ENCODE results near the gene RWDD4.

The RWDD4 gene

GRCh38 chr4:183626168-183626567 is 32.8 kb downstream of the RWDD4 start:
- Mint-ChIP-seq H3K4me1 (no peaks in the 10 kb centered on the region), H3K36me3 (no peaks in the 10 kb centered on the region), H3K9me3 (no peaks in the 10 kb centered on the region), H3K4me3 (no peak overlapping the region), H3K27ac (no peak overlapping the region)
- no peak for ATAC-seq
- no peak for DNase-seq (ENCODE audit: low spot score in 2 of 2)

GRCh38 chr4:183624548-183624947 is 34.4 kb downstream of the RWDD4 start:
- DNase-seq (ENCODE audit: low spot score in 2 of 2) (no peak), ATAC-seq (peak; percentile 56)
- Mint-ChIP-seq H3K4me1 (no peaks in the 10 kb centered on the region), H3K4me3 (no peak overlapping the region), H3K36me3 (no peaks in the 10 kb centered on the region), H3K9me3 (no peaks in the 10 kb centered on the region), H3K27ac (no peak overlapping the region)

DNA sequence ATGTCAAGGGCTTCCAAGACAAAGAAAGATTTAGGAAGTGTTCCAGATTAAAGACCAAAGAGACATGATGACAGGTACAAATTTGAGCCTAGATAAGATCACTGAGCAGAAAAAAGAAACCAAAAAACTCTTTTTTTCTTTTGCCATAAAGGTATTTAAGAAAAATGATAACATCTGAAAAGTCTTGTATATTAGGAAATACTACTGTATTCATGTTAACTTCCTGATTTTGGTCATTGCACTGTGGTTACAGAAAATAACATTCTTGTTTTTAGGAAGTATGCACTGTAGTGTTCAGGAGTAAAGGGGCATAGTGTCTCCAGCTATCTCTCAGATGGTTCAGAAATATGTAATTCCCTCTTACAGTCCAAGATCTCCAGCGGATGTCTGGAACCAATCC is 37.1 kb downstream of the RWDD4 start:
- no peak for DNase-seq (ENCODE audit: low spot score in 2 of 2)
- no peak for ATAC-seq
- Mint-ChIP-seq H3K4me1 (no peaks in the 10 kb centered on the region), H3K9me3 (no peaks in the 10 kb centered on the region), H3K27ac (no peak overlapping the region), H3K4me3 (no peak overlapping the region), H3K36me3 (no peaks in the 10 kb centered on the region)

- Mint-ChIP-seq H3K27ac (no peak overlapping the region), H3K9me3 (no peaks in the 10 kb centered on the region), H3K36me3 (no peaks in the 10 kb centered on the region), H3K4me1 (no peaks in the 10 kb centered on the region), H3K4me3 (no peak overlapping the region)
- no peak for DNase-seq (ENCODE audit: low spot score in 2 of 2)
- ATAC-seq, result no peak
These were observed 38.6 kb downstream of the RWDD4 start for GRCh38 chr4:183620421-183620820.

- no peak overlapping the region for H3K27ac Mint-ChIP-seq
- ATAC-seq, result no peak
These were observed 40.3 kb downstream of the RWDD4 start for GRCh38 chr4:183618681-183619080.

GRCh38 chr4:183617075-183617474 is 41.9 kb downstream of the RWDD4 start:
- ATAC-seq, result no peak
- Mint-ChIP-seq H3K36me3 (no peaks in the 10 kb centered on the region), H3K9me3 (no peaks in the 10 kb centered on the region), H3K4me1 (no peaks in the 10 kb centered on the region), H3K27ac (no peak overlapping the region), H3K4me3 (no peak overlapping the region)
- no peak for DNase-seq (ENCODE audit: low spot score in 2 of 2)

More at GRCh38 chr4:183618681-183619080, 40.3 kb downstream of the RWDD4 start:
- H3K4me3 Mint-ChIP-seq, result no peak overlapping the region
- H3K4me1 Mint-ChIP-seq, result no peaks in the 10 kb centered on the region
- no peak for DNase-seq (ENCODE audit: low spot score in 2 of 2)
- no peaks in the 10 kb centered on the region for H3K9me3 Mint-ChIP-seq
- H3K36me3 Mint-ChIP-seq, result no peaks in the 10 kb centered on the region

- Mint-ChIP-seq H3K4me1 (no peaks in the 10 kb centered on the region), H3K9me3 (no peaks in the 10 kb centered on the region), H3K27ac (no peak overlapping the region), H3K4me3 (no peak overlapping the region), H3K36me3 (no peaks in the 10 kb centered on the region)
- ATAC-seq (peak; percentile 19), DNase-seq (ENCODE audit: low spot score in 2 of 2) (no peak)
These were observed 46.4 kb downstream of the RWDD4 start for GRCh38 chr4:183612329-183613250.

DNA sequence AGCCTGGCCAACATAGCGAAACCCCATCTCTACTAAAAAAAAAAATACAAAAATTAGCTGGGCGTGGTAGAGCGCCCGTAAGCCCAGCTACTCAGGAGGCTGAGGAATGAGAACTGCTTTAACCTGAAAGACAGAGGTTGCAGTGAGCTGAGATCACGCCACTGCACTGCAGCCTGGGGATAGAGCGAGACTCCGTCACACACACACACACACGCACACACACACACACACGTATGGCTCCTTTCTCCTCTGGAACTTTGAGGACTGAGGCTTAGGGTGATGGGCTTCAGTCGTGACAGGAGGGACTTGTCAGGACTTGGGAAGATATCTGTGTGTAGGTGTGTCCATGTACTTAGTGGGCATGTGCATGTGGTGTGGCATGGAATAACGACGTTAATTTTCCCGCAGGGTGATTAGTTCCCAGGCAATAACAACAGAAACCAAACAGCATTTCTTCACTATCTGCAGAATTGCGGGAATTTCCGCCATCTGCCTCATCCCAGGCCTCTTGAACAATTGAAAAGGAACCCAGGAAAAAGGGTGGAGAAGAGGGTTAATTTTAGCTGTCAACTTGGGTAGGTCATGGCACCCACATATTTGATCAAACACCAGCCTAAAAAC is 47.7 kb downstream of the RWDD4 start:
- Mint-ChIP-seq H3K4me1 (no peaks in the 10 kb centered on the region), H3K9me3 (no peaks in the 10 kb centered on the region), H3K27ac (no peak overlapping the region), H3K4me3 (no peak overlapping the region), H3K36me3 (no peaks in the 10 kb centered on the region)
- DNase-seq (ENCODE audit: low spot score in 2 of 2) (no peak), ATAC-seq (no peak)

GRCh38 chr4:183610613-183611012 is 48.4 kb downstream of the RWDD4 start:
- no peak for DNase-seq (ENCODE audit: low spot score in 2 of 2)
- Mint-ChIP-seq H3K4me3 (no peak overlapping the region), H3K36me3 (no peaks in the 10 kb centered on the region), H3K27ac (no peak overlapping the region), H3K4me1 (no peaks in the 10 kb centered on the region), H3K9me3 (no peaks in the 10 kb centered on the region)
- no peak for ATAC-seq

GRCh38 chr4:183610033-183610432 is 49.0 kb downstream of the RWDD4 start:
- Mint-ChIP-seq H3K9me3 (no peaks in the 10 kb centered on the region), H3K4me3 (no peak overlapping the region), H3K4me1 (no peaks in the 10 kb centered on the region), H3K36me3 (no peaks in the 10 kb centered on the region), H3K27ac (no peak overlapping the region)
- no peak for DNase-seq (ENCODE audit: low spot score in 2 of 2)
- ATAC-seq, result no peak

GRCh38 chr4:183609151-183609550 is 49.8 kb downstream of the RWDD4 start:
- H3K4me3 Mint-ChIP-seq, result no peak overlapping the region
- no peak overlapping the region for H3K27ac Mint-ChIP-seq
- no peaks in the 10 kb centered on the region for H3K36me3 Mint-ChIP-seq
- H3K9me3 Mint-ChIP-seq, result no peaks in the 10 kb centered on the region
- no peak for DNase-seq (ENCODE audit: low spot score in 2 of 2)
- no peak for ATAC-seq
- no peaks in the 10 kb centered on the region for H3K4me1 Mint-ChIP-seq

DNA sequence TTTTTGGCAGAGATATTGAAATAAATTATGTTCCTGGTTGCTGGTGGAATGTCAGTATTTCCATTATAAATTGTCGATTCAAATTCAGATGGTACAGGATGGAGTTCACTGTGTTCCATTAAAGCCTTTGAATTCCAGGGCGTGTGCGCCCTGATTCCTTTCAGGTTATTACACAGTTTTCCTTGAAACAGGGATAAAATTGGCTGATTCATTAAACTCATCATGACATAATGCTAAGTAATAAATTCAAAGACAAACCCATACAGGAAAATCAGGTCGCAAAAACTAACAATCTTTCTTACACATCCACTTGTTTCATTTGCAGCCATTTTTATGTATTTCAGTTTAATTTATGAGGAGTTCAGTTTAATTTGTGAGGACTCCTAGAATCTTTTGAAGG is 51.1 kb downstream of the RWDD4 start:
- no peaks in the 10 kb centered on the region for H3K9me3 Mint-ChIP-seq
- no peak for ATAC-seq
- no peak overlapping the region for H3K27ac Mint-ChIP-seq
- H3K4me1 Mint-ChIP-seq, result no peaks in the 10 kb centered on the region
- H3K36me3 Mint-ChIP-seq, result no peaks in the 10 kb centered on the region
- no peak for DNase-seq (ENCODE audit: low spot score in 2 of 2)
- H3K4me3 Mint-ChIP-seq, result no peak overlapping the region

GRCh38 chr4:183602557-183603027 is 56.4 kb downstream of the RWDD4 start:
- ATAC-seq (no peak), DNase-seq (ENCODE audit: low spot score in 2 of 2) (no peak)
- no peaks in the 10 kb centered on the region for H3K4me1 Mint-ChIP-seq
- no peaks in the 10 kb centered on the region for H3K9me3 Mint-ChIP-seq
- no peaks in the 10 kb centered on the region for H3K36me3 Mint-ChIP-seq
- H3K27ac Mint-ChIP-seq, result no peak overlapping the region
- no peak overlapping the region for H3K4me3 Mint-ChIP-seq

GRCh38 chr4:183601381-183601780 is 57.6 kb downstream of the RWDD4 start:
- ATAC-seq (no peak), DNase-seq (ENCODE audit: low spot score in 2 of 2) (no peak)
- no peaks in the 10 kb centered on the region for H3K9me3 Mint-ChIP-seq
- H3K4me3 Mint-ChIP-seq, result no peak overlapping the region
- H3K27ac Mint-ChIP-seq, result no peak overlapping the region
- no peaks in the 10 kb centered on the region for H3K36me3 Mint-ChIP-seq
- H3K4me1 Mint-ChIP-seq, result no peaks in the 10 kb centered on the region

DNA sequence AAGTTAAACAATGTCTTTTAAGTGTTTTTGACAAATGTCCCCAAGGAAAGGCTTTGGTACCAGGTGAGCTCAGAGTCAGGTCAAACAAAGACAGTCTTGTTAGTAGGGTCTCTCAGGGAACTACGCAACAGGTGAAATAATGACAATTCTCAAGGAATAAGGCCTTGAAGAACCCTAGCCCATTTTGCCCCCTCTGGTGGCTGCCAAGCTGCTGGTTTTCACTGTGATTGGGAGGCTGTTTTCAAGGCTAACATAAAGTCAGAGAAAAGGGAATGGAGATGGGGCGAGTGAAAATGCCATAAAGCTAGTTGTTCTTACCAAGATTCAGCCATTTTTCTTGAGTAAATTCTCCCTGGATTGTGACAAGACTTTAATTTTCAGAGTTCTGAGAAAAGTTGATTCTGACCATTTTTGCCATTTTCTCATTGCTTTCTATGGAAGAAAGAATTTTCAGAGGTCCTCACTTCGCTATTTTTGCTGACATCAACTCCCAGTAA is 58.7 kb downstream of the RWDD4 start:
- H3K4me1 Mint-ChIP-seq, result no peaks in the 10 kb centered on the region
- DNase-seq (ENCODE audit: low spot score in 2 of 2) (no peak), ATAC-seq (no peak)
- H3K9me3 Mint-ChIP-seq, result no peaks in the 10 kb centered on the region
- H3K27ac Mint-ChIP-seq, result no peak overlapping the region
- no peaks in the 10 kb centered on the region for H3K36me3 Mint-ChIP-seq
- no peak overlapping the region for H3K4me3 Mint-ChIP-seq

DNA sequence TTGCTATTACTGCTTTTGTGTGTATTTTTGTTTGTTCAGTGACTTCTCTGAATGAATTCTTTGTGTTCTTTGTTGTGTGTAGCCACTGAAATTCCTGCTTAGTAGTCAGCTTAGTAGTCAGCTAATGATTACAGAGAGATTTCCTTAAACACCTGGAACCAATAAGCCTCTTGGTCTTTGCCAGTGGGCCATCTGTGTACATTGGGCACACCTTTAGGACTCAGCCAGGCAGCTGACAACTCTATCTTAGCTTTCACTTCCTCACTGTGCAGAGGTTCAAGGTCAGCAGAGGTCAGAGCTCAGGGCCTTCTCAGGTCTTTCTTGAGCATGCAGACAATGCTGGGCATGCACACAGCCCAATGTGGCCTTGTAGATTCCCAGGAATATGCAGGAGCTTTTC is 59.3 kb downstream of the RWDD4 start:
- Mint-ChIP-seq H3K9me3 (no peaks in the 10 kb centered on the region), H3K27ac (no peak overlapping the region), H3K36me3 (no peaks in the 10 kb centered on the region), H3K4me3 (no peak overlapping the region), H3K4me1 (no peaks in the 10 kb centered on the region)
- no peak for ATAC-seq
- DNase-seq (ENCODE audit: low spot score in 2 of 2), result no peak

Measured in stimulated activated effector memory CD8-positive, alpha-beta T cell treated with anti-CD3 and anti-CD28 coated beads, Interleukin-12 subunit alpha, Interleukin-12 subunit beta, amount 100 ng/mL, for 72 hours (primary cell).